ENCODE measurements around the gene ABHD2.

DNA sequence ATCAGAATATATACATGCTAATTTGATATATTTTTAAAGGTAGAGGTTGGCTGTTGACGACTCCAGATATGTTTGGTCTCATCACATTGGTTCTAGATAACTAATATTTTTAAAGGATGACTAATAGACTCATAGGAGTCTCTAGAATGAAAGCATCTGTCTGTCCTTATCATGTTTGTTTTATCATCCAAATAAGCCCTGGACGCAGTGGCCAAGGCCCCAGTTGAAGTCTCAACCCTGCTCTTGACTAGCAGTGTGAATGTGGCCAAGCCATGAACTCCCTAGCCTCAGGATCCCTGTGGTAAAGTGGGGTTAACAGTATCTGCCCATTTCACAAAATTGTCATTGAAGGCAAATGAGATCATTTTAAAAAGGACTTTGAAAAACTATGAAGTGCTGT lies 53.6 kb downstream of the ABHD2 start:
- no peak for TF ChIP-seq POLR2A (IDR thresholded peaks at IDR 0.05)
- no peak for TF ChIP-seq CTCF (IDR thresholded peaks at IDR 0.05)
- no peak for TF ChIP-seq EP300 (IDR thresholded peaks at IDR 0.05)
- no peak for TF ChIP-seq POLR2AphosphoS5 (IDR thresholded peaks at IDR 0.05)

All from upper lobe of left lung (tissue), 4 donors.